SK-N-SH treated with all-trans-retinoic acid at 6 μM for 48 hours (cell line): ENCODE data around the gene SGTA.
"Not testable (repeated sequence)": the region's sequence is repeated elsewhere in the genome, so short reads cannot be mapped to it uniquely, and the experiment has no call there.

Source experiments
- ATAC-seq: fragments of 200-7000 bp; cut with Tn5 transposase; 3 replicates; pipeline ENCODE4 v1.9.1; 2020; ENCODE audit warnings: mild to moderate bottlenecking, moderate library complexity
- ARNTL ChIP-seq: fragments of 450-650 bp; formaldehyde crosslinking; IDR thresholded peaks from 2 replicates; pipeline ENCODE4 v1.5.0; 2020; ENCODE audit warnings: low read depth, mild to moderate bottlenecking, moderate library complexity, borderline replicate concordance
- BACH2 ChIP-seq: fragments of 250-450 bp; sonication (Bioruptor Pico); IDR thresholded peaks from 2 replicates; pipeline ENCODE4 v1.9.0; 2021; ENCODE audit warnings: mild to moderate bottlenecking, borderline replicate concordance
- CREB5 ChIP-seq: fragments of 250-450 bp; sonication (Bioruptor Pico); IDR thresholded peaks from 2 replicates; pipeline ENCODE4 v1.5.1; 2020; ENCODE audit warnings: low read depth, mild to moderate bottlenecking, moderate library complexity
- CSDC2 ChIP-seq: fragments of 250-450 bp; sonication (Bioruptor Pico); IDR thresholded peaks from 2 replicates; pipeline ENCODE4 v1.5.0; 2020; ENCODE audit warnings: mild to moderate bottlenecking, moderate library complexity
- GLIS3 ChIP-seq: fragments of 250-450 bp; sonication (Bioruptor Pico); IDR thresholded peaks from 2 replicates; pipeline ENCODE4 v1.5.0; 2020; ENCODE audit warnings: mild to moderate bottlenecking, moderate library complexity
- ISL1 ChIP-seq: fragments of 250-450 bp; sonication (Bioruptor Pico); IDR thresholded peaks from 2 replicates; pipeline ENCODE4 v2.1.2; 2022; ENCODE audit warnings: mild to moderate bottlenecking, moderate library complexity
- OSR1 ChIP-seq: fragments of 250-450 bp; sonication (Bioruptor Pico); IDR thresholded peaks from 2 replicates; pipeline ENCODE4 v1.8.0; 2022; ENCODE audit warnings: moderate library complexity, mild to moderate bottlenecking, inconsistent platforms
- POU6F1 ChIP-seq: fragments of 250-450 bp; sonication (Bioruptor Pico); IDR thresholded peaks from 2 replicates; pipeline ENCODE4 v1.8.0; 2021; ENCODE audit warnings: low read depth, mild to moderate bottlenecking, moderate library complexity, borderline replicate concordance
- PPARA ChIP-seq: fragments of 250-450 bp; sonication (Bioruptor Pico); IDR thresholded peaks from 2 replicates; pipeline ENCODE4 v1.5.0; 2020; ENCODE audit warnings: mild to moderate bottlenecking, borderline replicate concordance
- TCF4 ChIP-seq: fragments of 250-450 bp; sonication (Bioruptor Pico); IDR thresholded peaks from 2 replicates; pipeline ENCODE4 v1.8.0; 2021; ENCODE audit warnings: mild to moderate bottlenecking, moderate library complexity, borderline replicate concordance
- TOX ChIP-seq: fragments of 250-450 bp; sonication (Bioruptor Pico); IDR thresholded peaks from 2 replicates; pipeline ENCODE4 v1.8.0; 2021; ENCODE audit warnings: mild to moderate bottlenecking, moderate library complexity, borderline replicate concordance
- ZC3H10 ChIP-seq: fragments of 250-450 bp; sonication (Bioruptor Pico); IDR thresholded peaks from 2 replicates; pipeline ENCODE4 v1.5.1; 2021; ENCODE audit warnings: mild to moderate bottlenecking, moderate library complexity
- ZFP3 ChIP-seq: fragments of 250-450 bp; sonication (Bioruptor Pico); IDR thresholded peaks from 2 replicates; pipeline ENCODE4 v1.5.0; 2020; ENCODE audit warnings: mild to moderate bottlenecking, moderate library complexity
- ZFP30 ChIP-seq: fragments of 450-650 bp; formaldehyde crosslinking; IDR thresholded peaks from 2 replicates; pipeline ENCODE4 v1.5.0; 2022; ENCODE audit warnings: mild to moderate bottlenecking, moderate library complexity
- ZNF565 ChIP-seq: fragments of 450-650 bp; formaldehyde crosslinking; conservative IDR thresholded peaks from 2 replicates; pipeline ENCODE4 v1.5.0; 2020; ENCODE audit warnings: low read depth, mild to moderate bottlenecking, moderate library complexity
- ZNF70 ChIP-seq: fragments of 450-650 bp; formaldehyde crosslinking; IDR thresholded peaks from 2 replicates; pipeline ENCODE4 v1.5.0; 2020; ENCODE audit warnings: mild to moderate bottlenecking, moderate library complexity
- ZNF8 ChIP-seq: fragments of 450-650 bp; formaldehyde crosslinking; IDR thresholded peaks from 2 replicates; pipeline ENCODE4 v1.5.0; 2020; ENCODE audit warnings: mild to moderate bottlenecking, moderate library complexity
- TF ChIP-seq, protein P1 (sequence below): fragments of 250-450 bp; sonication (Bioruptor Pico); IDR thresholded peaks from 2 replicates; pipeline ENCODE4 v1.5.1; 2021; ENCODE audit warnings: mild to moderate bottlenecking, moderate library complexity
- TF ChIP-seq, protein P2 (sequence below): fragments of 250-450 bp; sonication (Bioruptor Pico); IDR thresholded peaks from 2 replicates; pipeline ENCODE4 v1.5.0; 2020; ENCODE audit warnings: mild to moderate bottlenecking, moderate library complexity
- TF ChIP-seq, protein P3 (sequence below): fragments of 250-450 bp; sonication (Bioruptor Pico); IDR thresholded peaks from 2 replicates; pipeline ENCODE4 v1.8.0; 2020; ENCODE audit warnings: mild to moderate bottlenecking, moderate library complexity, borderline replicate concordance

The SGTA gene

DNA sequence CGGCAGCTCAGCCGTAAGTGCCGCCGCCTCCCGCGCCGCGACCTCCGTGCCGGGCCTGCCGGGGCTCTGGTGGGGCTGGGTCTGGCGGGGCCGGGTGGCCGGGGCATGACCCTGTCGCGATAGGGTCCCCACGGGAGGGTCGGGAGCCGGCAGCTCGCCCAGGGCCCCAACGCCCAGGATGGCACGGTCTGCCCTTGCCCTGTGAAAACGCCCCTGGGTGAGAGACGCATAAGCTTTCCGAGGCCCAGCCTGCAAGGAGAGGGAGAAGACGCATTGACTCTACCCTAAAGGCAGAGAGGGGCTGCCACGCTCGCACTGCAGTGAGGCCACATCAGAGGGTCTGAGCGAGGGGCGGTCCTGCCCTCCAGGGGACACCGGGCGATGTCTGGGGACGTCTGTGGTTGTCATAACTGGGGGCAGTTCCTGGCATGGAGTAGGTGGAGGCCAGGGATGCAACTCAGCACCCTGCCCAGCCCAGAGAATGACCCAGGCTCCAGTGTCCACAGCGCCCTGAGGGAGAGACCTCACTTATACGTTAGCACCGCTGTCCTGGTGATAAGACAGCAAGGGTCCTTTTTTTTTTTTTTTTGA, 37.1 kb upstream of the SGTA start:
- TF ChIP-seq OSR1 (CRISPR knock-in tag) (no peak), ZFP3 (no peak), BACH2 (CRISPR knock-in tag) (no peak), ZNF565 (CRISPR knock-in tag) (no peak), TCF4 (no peak), ZNF70 (CRISPR knock-in tag) (no peak)
- TF ChIP-seq, protein P1, sequence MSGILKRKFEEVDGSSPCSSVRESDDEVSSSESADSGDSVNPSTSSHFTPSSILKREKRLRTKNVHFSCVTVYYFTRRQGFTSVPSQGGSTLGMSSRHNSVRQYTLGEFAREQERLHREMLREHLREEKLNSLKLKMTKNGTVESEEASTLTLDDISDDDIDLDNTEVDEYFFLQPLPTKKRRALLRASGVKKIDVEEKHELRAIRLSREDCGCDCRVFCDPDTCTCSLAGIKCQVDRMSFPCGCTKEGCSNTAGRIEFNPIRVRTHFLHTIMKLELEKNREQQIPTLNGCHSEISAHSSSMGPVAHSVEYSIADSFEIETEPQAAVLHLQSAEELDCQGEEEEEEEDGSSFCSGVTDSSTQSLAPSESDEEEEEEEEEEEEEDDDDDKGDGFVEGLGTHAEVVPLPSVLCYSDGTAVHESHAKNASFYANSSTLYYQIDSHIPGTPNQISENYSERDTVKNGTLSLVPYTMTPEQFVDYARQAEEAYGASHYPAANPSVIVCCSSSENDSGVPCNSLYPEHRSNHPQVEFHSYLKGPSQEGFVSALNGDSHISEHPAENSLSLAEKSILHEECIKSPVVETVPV (CRISPR knock-in tag), result no peak
- ATAC-seq, result peak; percentile 51

GRCh38 chr19:2819540-2820111, 36.6 kb upstream of the SGTA start, which contains the start of gene ZNF554:
TSS of gene ZNF554 (plus strand) at chr19:2819868. CDS start at chr19:2820072, 204 bp downstream.
- TF ChIP-seq ZFP3 (0 out of 2 replicates have a peak, but pooled peaks have one; percentile 37), ZNF8 (CRISPR knock-in tag) (no peak), OSR1 (CRISPR knock-in tag) (no peak), BACH2 (CRISPR knock-in tag) (no peak)
- TF ChIP-seq, protein P2, sequence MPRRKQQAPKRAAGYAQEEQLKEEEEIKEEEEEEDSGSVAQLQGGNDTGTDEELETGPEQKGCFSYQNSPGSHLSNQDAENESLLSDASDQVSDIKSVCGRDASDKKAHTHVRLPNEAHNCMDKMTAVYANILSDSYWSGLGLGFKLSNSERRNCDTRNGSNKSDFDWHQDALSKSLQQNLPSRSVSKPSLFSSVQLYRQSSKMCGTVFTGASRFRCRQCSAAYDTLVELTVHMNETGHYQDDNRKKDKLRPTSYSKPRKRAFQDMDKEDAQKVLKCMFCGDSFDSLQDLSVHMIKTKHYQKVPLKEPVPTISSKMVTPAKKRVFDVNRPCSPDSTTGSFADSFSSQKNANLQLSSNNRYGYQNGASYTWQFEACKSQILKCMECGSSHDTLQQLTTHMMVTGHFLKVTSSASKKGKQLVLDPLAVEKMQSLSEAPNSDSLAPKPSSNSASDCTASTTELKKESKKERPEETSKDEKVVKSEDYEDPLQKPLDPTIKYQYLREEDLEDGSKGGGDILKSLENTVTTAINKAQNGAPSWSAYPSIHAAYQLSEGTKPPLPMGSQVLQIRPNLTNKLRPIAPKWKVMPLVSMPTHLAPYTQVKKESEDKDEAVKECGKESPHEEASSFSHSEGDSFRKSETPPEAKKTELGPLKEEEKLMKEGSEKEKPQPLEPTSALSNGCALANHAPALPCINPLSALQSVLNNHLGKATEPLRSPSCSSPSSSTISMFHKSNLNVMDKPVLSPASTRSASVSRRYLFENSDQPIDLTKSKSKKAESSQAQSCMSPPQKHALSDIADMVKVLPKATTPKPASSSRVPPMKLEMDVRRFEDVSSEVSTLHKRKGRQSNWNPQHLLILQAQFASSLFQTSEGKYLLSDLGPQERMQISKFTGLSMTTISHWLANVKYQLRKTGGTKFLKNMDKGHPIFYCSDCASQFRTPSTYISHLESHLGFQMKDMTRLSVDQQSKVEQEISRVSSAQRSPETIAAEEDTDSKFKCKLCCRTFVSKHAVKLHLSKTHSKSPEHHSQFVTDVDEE (CRISPR knock-in tag), result peak; percentile 28; the same call in 1 of the 2 replicates
- ATAC-seq, result peak; percentile 98

- not testable (repeated sequence) for ATAC-seq
Measured at GRCh38 chr19:2817237-2817829, 34.3 kb upstream of the SGTA start.

DNA sequence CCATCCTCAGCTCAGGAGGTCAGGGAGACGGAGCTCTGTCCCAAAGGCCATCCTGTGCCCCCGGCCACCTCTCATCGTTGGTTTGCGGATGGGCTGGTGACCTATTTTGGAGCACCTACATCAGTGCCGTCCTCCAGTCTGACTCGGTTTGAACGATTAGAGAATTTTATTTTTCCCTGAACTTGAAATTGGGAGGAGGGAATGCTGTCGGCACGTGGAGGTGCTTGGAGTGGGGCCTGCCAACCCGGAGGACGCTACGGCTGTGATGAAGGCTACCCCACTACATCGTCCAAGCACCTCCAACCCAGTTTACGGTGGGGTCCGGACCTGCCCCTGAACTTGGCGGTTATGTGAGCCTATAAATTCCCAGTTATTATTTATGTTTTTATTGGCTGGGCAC, 33.6 kb upstream of the SGTA start:
- no peak for TF ChIP-seq ZNF8 (CRISPR knock-in tag)
- no peak for TF ChIP-seq CSDC2 (CRISPR knock-in tag)
- no peak for TF ChIP-seq PPARA (CRISPR knock-in tag)
- TF ChIP-seq ZFP30 (CRISPR knock-in tag), result no peak
- TF ChIP-seq, protein P3, sequence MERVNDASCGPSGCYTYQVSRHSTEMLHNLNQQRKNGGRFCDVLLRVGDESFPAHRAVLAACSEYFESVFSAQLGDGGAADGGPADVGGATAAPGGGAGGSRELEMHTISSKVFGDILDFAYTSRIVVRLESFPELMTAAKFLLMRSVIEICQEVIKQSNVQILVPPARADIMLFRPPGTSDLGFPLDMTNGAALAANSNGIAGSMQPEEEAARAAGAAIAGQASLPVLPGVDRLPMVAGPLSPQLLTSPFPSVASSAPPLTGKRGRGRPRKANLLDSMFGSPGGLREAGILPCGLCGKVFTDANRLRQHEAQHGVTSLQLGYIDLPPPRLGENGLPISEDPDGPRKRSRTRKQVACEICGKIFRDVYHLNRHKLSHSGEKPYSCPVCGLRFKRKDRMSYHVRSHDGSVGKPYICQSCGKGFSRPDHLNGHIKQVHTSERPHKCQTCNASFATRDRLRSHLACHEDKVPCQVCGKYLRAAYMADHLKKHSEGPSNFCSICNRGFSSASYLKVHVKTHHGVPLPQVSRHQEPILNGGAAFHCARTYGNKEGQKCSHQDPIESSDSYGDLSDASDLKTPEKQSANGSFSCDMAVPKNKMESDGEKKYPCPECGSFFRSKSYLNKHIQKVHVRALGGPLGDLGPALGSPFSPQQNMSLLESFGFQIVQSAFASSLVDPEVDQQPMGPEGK, result no peak
- TF ChIP-seq ZC3H10, result no peak
- TF ChIP-seq TOX, result no peak
- TF ChIP-seq POU6F1, result no peak
- no peak for ATAC-seq

GRCh38 chr19:2815923-2816322, 32.9 kb upstream of the SGTA start:
- no peak for ATAC-seq
- TF ChIP-seq ZNF70 (CRISPR knock-in tag) (no peak), ISL1 (CRISPR knock-in tag) (no peak), OSR1 (CRISPR knock-in tag) (no peak), ARNTL (CRISPR knock-in tag) (no peak), CREB5 (CRISPR knock-in tag) (no peak), GLIS3 (CRISPR knock-in tag) (no peak), ZNF565 (CRISPR knock-in tag) (no peak)
- TF ChIP-seq, protein P1 (CRISPR knock-in tag), result no peak
